NCI-H510A treated with DMSO at 0.1 percent for 48 hours (cell line): ENCODE results near the gene GKN2.

Source experiments
- DNase-seq: peaks from one replicate; lab custom pipeline; 2025; lab: John Stamatoyannopoulos, UW

The GKN2 gene

GRCh38 chr2:68952887-68953521 is at the start of gene GKN2:
Gene GKN2 (minus strand): TSS chr2:68952893. CDS start chr2:68952861, 32 bp downstream.
- no peak for DNase-seq

- DNase-seq, result no peak
These were observed 49.2 kb upstream of the GKN2 start for GRCh38 chr2:69001879-69002278.

GRCh38 chr2:68997401-68997800 is 44.7 kb upstream of the GKN2 start:
- DNase-seq, result no peak

- DNase-seq, result no peak
These were observed 43.2 kb upstream of the GKN2 start for GRCh38 chr2:68995916-68996315.

- DNase-seq, result no peak
These were observed 42.2 kb upstream of the GKN2 start for GRCh38 chr2:68994864-68995263.

- no peak for DNase-seq
These were observed 41.0 kb upstream of the GKN2 start for GRCh38 chr2:68993660-68994059.

- DNase-seq, result no peak
These were observed 40.2 kb upstream of the GKN2 start for GRCh38 chr2:68992933-68993332.

GRCh38 chr2:68992341-68992740 is 39.6 kb upstream of the GKN2 start:
- no peak for DNase-seq

GRCh38 chr2:68989035-68989434 is 36.3 kb upstream of the GKN2 start:
- no peak for DNase-seq

GRCh38 chr2:68987021-68987503 is 34.4 kb upstream of the GKN2 start:
- DNase-seq, result no peak

GRCh38 chr2:68980956-68981355 is 28.3 kb upstream of the GKN2 start:
- no peak for DNase-seq

- no peak for DNase-seq
These were observed 25.4 kb upstream of the GKN2 start for GRCh38 chr2:68978098-68978497.

GRCh38 chr2:68977453-68977852 is 24.8 kb upstream of the GKN2 start:
- no peak for DNase-seq

GRCh38 chr2:68975844-68976243 is 23.2 kb upstream of the GKN2 start:
- no peak for DNase-seq

- no peak for DNase-seq
These were observed 22.4 kb upstream of the GKN2 start for GRCh38 chr2:68974946-68975665.

- DNase-seq, result no peak
These were observed 21.6 kb upstream of the GKN2 start, which contains the start of gene GKN1 for GRCh38 chr2:68974251-68974650. Gene GKN1 (plus strand): TSS chr2:68974636. CDS start chr2:68974678, 42 bp downstream.

- DNase-seq, result no peak
These were observed 19.0 kb upstream of the GKN2 start for GRCh38 chr2:68971591-68972231.

- DNase-seq, result no peak
These were observed 18.0 kb upstream of the GKN2 start for GRCh38 chr2:68970566-68971265.

- no peak for DNase-seq
These were observed 17.2 kb upstream of the GKN2 start for GRCh38 chr2:68969736-68970490.

- DNase-seq, result no peak
These were observed 15.5 kb upstream of the GKN2 start for GRCh38 chr2:68968221-68968620.

- no peak for DNase-seq
These were observed 11.6 kb upstream of the GKN2 start for GRCh38 chr2:68964282-68964681.

- no peak for DNase-seq
These were observed 8.7 kb upstream of the GKN2 start for GRCh38 chr2:68961380-68961779.
